Measurements from ENCODE around the gene STAMBP.
A peak's percentile ranks its signal among the peaks of the same experiment; 100 is the strongest.

Gene STAMBP

DNA sequence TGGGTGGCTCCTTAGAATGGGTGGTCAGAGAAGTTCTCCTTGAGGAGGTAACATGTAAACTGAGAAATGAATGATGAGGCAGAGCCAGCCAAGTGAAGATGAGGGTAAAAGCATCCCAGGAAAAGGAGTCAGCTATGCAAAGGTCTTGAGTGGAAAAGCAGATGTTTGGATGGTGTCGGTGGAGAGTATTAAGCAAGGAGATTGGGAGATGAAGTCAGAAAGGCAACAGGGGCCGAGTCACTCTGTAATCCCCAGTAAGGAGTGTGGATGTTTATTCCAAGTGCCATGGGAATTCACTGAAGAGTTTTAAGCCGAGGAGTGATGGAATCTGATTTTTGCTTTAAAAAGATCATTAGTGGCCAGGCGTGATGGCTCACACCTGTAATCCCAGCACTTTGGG lies 3.4 kb upstream of the STAMBP start:
- TF ChIP-seq, protein P1, sequence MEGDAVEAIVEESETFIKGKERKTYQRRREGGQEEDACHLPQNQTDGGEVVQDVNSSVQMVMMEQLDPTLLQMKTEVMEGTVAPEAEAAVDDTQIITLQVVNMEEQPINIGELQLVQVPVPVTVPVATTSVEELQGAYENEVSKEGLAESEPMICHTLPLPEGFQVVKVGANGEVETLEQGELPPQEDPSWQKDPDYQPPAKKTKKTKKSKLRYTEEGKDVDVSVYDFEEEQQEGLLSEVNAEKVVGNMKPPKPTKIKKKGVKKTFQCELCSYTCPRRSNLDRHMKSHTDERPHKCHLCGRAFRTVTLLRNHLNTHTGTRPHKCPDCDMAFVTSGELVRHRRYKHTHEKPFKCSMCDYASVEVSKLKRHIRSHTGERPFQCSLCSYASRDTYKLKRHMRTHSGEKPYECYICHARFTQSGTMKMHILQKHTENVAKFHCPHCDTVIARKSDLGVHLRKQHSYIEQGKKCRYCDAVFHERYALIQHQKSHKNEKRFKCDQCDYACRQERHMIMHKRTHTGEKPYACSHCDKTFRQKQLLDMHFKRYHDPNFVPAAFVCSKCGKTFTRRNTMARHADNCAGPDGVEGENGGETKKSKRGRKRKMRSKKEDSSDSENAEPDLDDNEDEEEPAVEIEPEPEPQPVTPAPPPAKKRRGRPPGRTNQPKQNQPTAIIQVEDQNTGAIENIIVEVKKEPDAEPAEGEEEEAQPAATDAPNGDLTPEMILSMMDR (IDR thresholded peaks at IDR 0.05; ENCODE audit: insufficient read depth, low read depth, low read length, missing control alignments): no peak
- no peak for DNase-seq (ENCODE audit: low read depth)
- H3K4me3 ChIP-seq (ENCODE audit: low read length): no peak overlapping the region

DNA sequence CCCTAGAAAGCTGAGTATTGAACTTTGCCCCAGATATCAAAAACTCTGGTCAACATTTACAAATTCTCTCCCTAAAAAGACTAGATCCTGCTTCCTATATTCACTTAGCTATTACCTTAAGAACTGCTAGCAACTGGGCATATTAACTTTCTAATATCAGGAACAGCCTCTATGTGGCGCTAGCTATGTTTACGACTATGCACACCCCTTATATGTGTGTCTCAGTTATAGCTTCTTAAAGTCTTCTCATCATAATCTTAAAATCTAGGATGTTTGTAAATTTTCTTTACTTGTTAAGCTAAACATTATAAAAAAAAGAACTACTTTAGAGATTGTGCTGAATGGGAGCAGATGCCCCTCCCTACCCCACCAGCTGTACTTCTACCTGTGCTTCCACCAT lies 1.7 kb upstream of the STAMBP start:
- DNase-seq (ENCODE audit: low read depth): peak; percentile 67
- TF ChIP-seq, protein P1 (IDR thresholded peaks at IDR 0.05; ENCODE audit: insufficient read depth, low read depth, low read length, missing control alignments): peak; percentile 48
- no peak overlapping the region for H3K4me3 ChIP-seq (ENCODE audit: low read length)

GRCh38 chr2:73827660-73828388 lies 937 bp upstream of the STAMBP start:
- no peak overlapping the region for H3K4me3 ChIP-seq (ENCODE audit: low read length)

GRCh38 chr2:73828389-73828817 lies 358 bp upstream of the STAMBP start:
- TF ChIP-seq, protein P1 (IDR thresholded peaks at IDR 0.05; ENCODE audit: insufficient read depth, low read depth, low read length, missing control alignments): no peak
- H3K4me3 ChIP-seq (ENCODE audit: low read length): peak overlapping the region; percentile 67
- DNase-seq (ENCODE audit: low read depth): no peak

More at GRCh38 chr2:73827660-73828388, 937 bp upstream of the STAMBP start:
- TF ChIP-seq, protein P1 (IDR thresholded peaks at IDR 0.05; ENCODE audit: insufficient read depth, low read depth, low read length, missing control alignments): no peak
- no peak for DNase-seq (ENCODE audit: low read depth)

DNA sequence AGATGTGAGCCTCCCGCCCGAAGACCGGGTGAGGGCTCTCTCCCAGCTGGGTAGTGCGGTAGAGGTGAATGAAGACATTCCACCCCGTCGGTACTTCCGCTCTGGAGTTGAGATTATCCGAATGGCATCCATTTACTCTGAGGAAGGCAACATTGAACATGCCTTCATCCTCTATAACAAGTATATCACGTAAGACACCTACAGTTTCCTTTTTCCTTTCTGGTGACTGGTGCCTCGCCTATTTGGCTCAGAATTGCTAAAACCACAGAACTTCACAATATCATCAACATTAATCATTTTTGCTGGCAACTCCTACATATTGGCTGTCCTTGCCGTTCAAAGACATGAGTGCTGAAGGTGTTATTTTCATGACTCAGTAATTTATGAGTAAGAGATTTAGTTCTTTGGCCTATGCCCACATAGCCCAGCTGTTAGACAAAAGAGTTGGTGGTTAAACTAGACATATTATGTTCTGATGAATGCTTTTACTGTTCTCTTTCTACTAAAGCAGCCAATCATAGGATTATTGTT lies 2.2 kb downstream of the STAMBP start:
- TF ChIP-seq, protein P1 (IDR thresholded peaks at IDR 0.05; ENCODE audit: insufficient read depth, low read depth, low read length, missing control alignments): no peak
- H3K4me3 ChIP-seq (ENCODE audit: low read length): peak overlapping the region; percentile 10
- peak; percentile 97 for DNase-seq (ENCODE audit: low read depth)

GRCh38 chr2:73832930-73833329 lies 4.2 kb downstream of the STAMBP start:
- DNase-seq (ENCODE audit: low read depth): peak; percentile 29
- TF ChIP-seq, protein P1 (IDR thresholded peaks at IDR 0.05; ENCODE audit: insufficient read depth, low read depth, low read length, missing control alignments): no peak
- no peak overlapping the region for H3K4me3 ChIP-seq (ENCODE audit: low read length)
